ENCODE data around the gene RRP9.

Gene RRP9

DNA sequence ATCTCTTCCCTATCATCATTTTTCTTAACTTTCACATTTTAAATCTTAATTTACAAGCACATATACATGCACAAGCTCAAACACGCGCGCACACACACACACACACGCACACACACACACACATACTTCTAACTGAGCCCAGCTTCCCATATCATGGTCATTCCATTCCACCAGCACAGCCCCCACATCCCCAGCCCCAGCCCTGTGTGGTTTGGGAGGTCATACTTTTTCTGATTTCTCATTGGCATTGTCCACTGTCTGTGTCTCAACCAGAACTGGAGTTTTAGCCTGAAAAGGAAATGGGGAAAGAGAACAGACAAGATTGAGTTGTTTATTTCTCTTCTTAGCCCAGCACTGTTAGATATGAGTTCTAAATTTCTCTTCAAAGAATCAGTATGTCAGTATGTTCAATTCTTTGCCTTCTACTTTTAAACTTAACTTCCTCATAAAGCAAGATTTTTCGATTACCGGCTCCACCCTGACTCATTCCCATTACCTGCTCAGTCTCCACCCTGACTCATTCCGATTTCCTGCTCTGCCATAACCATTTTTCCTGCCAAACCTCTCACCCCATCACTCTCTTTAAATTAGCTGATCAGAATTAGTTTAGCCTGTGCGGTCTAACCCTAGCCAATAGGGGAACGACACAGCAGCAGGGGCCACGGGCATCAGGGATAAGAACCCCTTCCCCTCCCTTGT, 44.9 kb downstream of the RRP9 start:
- DNase-seq: no peak

DNA sequence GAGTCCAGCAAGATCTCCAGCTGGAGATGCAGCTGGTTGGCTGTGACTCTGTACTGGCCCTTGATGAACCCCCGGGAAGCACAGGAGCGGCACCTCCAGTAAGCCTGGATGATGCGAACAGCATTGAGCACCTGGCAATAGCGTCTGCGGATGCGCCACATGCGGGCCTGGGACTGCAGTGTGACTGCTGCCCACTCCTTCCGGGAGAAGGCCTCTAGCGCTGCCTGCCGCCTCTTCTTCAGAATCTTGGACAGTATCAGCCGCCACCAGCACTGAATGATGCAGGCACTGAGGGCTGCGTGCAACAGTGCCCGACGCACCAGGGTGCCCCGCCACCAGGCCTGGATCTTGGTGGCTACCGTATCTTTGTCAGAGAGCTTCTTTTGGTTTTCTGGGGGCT, 46.8 kb downstream of the RRP9 start:
- DNase-seq: no peak

DNA sequence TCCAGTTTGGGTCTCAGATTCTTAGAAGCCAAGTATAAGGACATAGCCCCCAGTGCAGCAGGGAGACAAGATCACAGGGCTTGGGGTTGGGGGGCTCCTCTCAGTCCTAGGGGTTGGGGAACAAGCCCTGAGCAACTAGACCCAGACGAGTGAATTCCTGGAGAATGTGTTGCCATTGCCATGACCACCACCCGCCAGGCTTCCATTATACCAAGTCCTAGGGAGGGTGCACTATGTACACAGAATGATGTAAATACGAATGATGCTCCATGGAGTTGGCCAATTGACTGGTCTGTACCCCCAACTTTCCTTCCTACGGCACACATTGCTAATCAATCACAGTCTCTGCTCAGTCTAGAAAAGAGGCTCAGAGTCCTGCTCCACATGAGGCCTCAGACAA, 47.3 kb downstream of the RRP9 start:
- no peak for DNase-seq

DNA sequence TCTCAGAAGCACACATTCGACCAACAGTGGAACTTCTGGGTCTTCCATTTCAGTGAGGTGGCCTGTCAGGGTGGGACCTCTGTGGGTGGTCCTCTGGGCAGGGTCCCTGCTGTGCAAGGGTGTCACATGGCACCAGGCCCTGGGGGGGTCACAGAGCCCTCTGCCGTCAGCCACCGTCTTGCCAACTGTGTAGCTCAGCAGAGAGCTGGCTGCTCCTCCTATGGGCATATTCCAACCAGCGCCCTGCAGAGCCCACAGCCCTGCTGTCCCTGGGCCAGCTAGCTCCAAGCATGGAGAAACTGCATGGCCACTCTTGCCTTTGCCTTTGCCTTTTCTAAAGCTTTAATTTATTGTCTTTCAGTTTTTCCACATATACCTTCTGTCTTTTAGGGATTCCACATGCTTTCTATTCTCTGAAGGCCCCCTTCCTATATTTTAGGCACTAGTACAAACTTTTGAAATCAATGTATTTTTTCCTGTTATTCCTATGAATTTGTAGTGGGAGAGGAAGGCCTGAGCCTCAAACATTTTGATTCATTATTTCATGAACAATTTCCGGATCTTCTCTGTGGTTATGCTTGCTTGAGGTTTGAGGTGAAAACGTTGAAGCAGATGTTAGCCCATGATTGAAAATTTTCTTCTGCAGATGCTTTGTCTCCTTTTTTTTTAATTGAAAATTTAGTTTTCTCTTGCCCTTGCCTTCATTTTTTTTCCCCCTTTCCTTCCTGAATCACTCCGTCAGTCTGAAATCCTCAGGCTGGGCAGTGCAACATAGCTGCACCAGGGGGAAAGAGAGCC, 50.3 kb downstream of the RRP9 start:
- DNase-seq: no peak

DNA sequence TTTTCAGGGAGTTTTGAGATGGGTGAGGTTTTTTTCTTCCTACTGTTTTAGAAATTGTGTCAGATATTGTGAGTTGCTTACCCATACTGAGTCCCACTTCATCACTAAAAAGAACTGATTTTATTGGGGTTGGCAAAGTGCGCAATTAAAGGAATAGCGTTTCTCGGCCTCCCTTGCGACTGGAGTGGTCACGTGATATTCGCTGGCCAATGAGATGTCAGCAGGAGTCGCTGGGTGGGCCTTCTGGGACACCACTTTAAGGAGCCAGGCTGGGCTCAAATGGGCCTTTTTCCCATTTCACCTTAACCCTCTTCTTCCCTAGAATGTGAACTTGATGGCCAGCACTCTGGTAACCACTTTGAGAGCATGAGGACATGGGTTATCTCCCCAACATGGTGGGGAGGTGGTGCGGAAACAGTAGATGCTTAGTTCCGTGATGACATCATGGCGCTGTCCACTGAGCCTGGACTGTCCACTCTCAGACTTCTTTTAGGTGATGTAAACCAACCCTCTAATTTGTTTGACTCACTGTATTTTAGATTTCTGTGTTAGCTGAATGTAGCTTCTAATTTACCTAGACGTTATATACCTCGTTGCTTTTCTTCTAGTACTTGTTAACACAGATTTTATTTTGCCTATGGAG, 53.1 kb downstream of the RRP9 start:
- DNase-seq: no peak

DNA sequence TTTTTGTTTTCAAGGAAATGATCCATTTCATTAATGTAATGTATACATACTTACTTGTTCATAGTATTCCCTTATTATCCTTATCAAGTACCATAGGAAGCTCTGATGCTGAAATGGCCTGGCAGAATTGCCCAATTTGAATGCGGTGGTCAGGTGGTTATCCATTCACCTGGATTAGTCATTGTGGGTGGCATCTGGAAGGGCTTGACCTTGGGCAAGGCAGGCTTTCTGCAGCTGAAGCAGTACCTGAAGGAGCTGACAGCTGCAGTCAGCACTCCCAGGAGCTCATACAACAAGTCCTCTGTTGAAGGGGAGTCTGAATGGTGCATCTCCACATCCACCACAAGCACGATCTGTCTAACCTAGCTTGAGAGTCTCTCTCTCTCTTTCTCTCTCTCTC, 54.1 kb downstream of the RRP9 start:
- no peak for DNase-seq

DNA sequence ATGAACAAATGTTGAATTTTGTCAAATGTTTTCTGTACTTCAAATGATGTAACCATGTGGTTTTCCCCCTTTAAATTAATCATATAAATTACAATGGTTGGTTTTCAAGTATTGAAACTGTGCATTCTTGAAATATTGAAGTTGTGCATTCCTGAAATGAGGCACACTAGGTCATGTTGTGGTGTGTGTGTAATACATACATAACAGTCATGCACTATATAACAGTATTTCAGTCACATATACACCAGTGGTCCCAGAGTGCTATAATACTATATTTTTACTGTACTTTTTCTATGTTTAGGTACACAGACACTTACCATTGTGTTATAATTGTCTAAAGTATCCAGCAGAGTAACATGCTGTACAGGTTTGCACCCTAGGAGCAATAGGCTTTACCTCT, 55.3 kb downstream of the RRP9 start:
- no peak for DNase-seq
